Measurements from ENCODE around the gene SSR4.

Gene SSR4

DNA sequence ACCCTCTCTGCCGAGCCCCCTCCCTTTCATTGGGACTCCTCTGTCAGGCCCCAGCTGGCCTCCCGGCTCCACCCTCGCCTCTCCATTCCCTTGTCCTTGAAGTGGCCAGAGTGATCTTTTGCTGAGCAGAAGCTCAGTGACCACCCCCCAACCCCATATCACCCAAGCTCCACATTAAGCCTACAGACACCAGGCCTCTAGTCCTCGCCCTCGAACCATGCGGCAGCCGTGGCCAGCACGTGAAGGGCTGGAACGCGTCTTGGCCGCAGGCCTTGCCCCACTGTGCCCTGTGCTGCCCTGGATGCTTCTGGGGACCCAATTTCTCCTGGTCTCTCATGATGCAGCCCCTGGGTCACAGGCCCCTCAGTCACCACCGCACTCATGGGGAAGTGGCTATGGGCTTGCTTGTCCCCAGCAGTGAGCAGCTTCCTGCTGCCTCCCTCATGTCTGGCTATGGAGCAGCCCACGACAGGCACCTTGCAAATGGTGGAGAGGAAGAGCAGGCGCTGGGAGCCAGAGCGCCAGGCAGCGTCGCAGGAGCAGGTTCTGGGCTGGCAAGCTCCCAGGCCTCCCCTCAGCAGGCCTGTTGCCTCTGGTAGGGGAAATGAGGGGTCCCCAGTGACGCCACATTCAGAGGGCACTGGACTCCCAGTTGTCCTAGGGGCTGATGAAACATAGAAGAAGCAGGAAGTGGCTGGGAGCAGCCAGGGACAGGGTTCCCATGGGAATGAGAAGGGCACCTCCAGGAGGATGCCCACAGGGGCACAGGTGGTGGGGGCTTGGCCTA is 14.4 kb upstream of the SSR4 start:
- H3K9ac ChIP-seq (ENCODE audit: insufficient read length, low read depth): no peak overlapping the region
- H3K4me1 ChIP-seq (ENCODE audit: insufficient read depth, insufficient read length): peaks cover 3% of the 10 kb centered on the region
- no peaks in the 10 kb centered on the region for H3K27me3 ChIP-seq (ENCODE audit: insufficient read depth, insufficient read length)
- H3K36me3 ChIP-seq (ENCODE audit: insufficient read depth, insufficient read length, low read length): peaks cover 2% of the 10 kb centered on the region
- no peak overlapping the region for H3K4me3 ChIP-seq (ENCODE audit: insufficient read length, low read depth)
- H3K9me3 ChIP-seq (ENCODE audit: insufficient read depth, low read length): no peaks in the 10 kb centered on the region
- TF ChIP-seq YY1 (IDR thresholded peaks at IDR 0.05; ENCODE audit: insufficient read depth, insufficient read length) (no peak), SUZ12 (IDR thresholded peaks at IDR 0.05; ENCODE audit: extremely low read depth, insufficient read depth, insufficient read length) (no peak), ZNF274 (IDR thresholded peaks at IDR 0.05; ENCODE audit: low read depth, low read length) (no peak)
- no peak for DNase-seq (ENCODE audit: low read depth, low spot score)

DNA sequence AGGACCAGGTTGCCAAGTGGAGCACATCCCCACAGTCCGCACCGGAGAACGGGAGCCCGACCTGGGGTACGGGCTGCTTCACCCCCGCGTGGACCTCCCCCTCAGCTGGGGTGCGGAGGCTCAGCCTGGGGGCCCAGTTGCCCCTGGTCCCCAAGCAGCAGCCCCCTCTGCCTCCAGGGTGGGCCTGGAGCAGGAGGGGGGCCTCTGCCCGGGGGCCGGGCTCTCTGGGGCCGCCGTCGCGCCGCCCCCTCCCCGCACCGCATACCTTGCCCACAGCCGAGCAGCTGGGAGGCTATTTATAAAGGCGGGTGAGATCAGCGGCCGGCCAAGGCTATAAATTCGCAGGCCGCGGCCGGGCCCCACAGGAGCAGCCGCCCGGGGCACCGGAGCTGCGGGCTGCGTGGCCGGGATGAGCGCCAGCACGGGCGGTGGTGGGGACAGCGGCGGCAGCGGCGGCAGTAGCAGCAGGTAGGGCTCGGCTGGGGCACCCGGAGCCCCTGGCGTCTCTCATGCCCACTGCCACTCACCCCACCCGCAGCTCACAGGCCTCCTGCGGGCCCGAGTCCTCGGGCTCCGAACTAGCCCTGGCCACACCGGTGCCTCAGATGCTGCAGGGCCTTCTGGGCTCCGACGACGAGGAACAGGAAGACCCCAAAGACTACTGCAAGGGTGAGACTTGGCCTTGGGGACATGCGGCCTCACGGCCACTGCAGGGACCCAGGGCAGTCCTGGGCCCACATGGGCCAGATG is 13.6 kb upstream of the SSR4 start, which contains the start of gene SRPK3:
Gene SRPK3 (plus strand): TSS at position 364 of the 750 bp plus-strand sequence. CDS start 46 bp downstream, at position 410.
- H3K4me1 ChIP-seq (ENCODE audit: insufficient read depth, insufficient read length): peaks cover 3% of the 10 kb centered on the region
- H3K9ac ChIP-seq (ENCODE audit: insufficient read length, low read depth): no peak within 1 kb of the TSS
- no peak for DNase-seq (ENCODE audit: low read depth, low spot score)
- no peaks in the 10 kb centered on the region for H3K27me3 ChIP-seq (ENCODE audit: insufficient read depth, insufficient read length)
- no peak within 1 kb of the TSS for H3K4me3 ChIP-seq (ENCODE audit: insufficient read length, low read depth)
- no peaks in the 10 kb centered on the region for H3K9me3 ChIP-seq (ENCODE audit: insufficient read depth, low read length)
- TF ChIP-seq ZNF274 (IDR thresholded peaks at IDR 0.05; ENCODE audit: low read depth, low read length) (no peak), YY1 (IDR thresholded peaks at IDR 0.05; ENCODE audit: insufficient read depth, insufficient read length) (no peak), SUZ12 (IDR thresholded peaks at IDR 0.05; ENCODE audit: extremely low read depth, insufficient read depth, insufficient read length) (no peak)
- H3K36me3 ChIP-seq (ENCODE audit: insufficient read depth, insufficient read length, low read length): peaks cover 5% of the 10 kb centered on the region

DNA sequence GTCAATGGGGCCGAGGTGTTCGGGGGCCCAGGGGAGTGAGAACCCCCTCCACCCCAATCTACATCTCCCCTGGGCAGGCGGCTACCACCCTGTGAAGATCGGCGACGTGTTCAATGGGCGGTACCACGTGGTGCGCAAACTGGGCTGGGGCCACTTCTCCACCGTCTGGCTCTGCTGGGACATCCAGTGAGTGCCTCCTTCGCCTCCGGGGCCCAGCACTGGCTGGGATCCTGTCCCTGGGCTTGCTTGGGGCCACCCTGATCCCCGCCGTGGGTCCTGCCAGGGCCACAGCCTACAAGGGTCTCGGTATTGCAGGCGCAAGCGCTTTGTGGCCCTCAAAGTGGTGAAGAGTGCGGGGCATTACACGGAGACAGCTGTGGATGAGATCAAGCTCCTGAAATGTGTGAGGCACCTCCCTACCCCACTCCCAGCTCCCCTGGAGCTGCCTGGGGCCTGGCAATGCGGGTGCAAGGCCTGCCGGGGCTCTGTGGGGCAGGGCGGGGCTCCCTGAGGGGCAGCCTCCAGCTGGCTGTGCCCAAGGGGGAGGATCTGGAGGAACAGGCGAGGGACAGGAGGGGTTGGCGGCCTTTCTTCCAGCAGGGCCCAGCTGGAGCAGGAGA is 12.9 kb upstream of the SSR4 start:
- peaks cover 3% of the 10 kb centered on the region for H3K4me1 ChIP-seq (ENCODE audit: insufficient read depth, insufficient read length)
- TF ChIP-seq ZNF274 (IDR thresholded peaks at IDR 0.05; ENCODE audit: low read depth, low read length) (no peak), YY1 (IDR thresholded peaks at IDR 0.05; ENCODE audit: insufficient read depth, insufficient read length) (no peak), SUZ12 (IDR thresholded peaks at IDR 0.05; ENCODE audit: extremely low read depth, insufficient read depth, insufficient read length) (no peak)
- H3K4me3 ChIP-seq (ENCODE audit: insufficient read length, low read depth): no peak overlapping the region
- H3K36me3 ChIP-seq (ENCODE audit: insufficient read depth, insufficient read length, low read length): peaks cover 10% of the 10 kb centered on the region
- H3K9ac ChIP-seq (ENCODE audit: insufficient read length, low read depth): no peak overlapping the region
- no peaks in the 10 kb centered on the region for H3K27me3 ChIP-seq (ENCODE audit: insufficient read depth, insufficient read length)
- DNase-seq (ENCODE audit: low read depth, low spot score): no peak
- no peaks in the 10 kb centered on the region for H3K9me3 ChIP-seq (ENCODE audit: insufficient read depth, low read length)

DNA sequence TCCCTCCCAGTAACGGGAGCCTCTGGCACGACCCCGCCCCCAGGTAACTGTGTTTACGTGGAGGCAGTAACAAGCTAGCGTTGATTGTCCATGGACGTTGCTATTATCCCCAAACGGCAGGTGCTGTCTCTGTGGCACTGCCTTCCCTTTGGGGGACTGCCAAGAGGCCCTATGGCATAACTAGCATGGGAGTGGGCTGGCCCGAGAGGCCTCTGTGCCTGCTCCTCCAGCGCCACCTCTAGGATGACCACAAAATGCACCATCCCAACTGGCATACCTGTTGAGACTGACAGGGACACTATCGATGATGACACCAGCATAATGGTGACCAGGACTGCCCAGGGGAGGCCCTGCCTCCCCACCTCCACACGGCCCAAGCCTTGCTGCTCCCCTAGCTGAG is 12.2 kb upstream of the SSR4 start:
- peaks cover 15% of the 10 kb centered on the region for H3K36me3 ChIP-seq (ENCODE audit: insufficient read depth, insufficient read length, low read length)
- H3K4me1 ChIP-seq (ENCODE audit: insufficient read depth, insufficient read length): peaks cover 3% of the 10 kb centered on the region
- TF ChIP-seq YY1 (IDR thresholded peaks at IDR 0.05; ENCODE audit: insufficient read depth, insufficient read length) (no peak), ZNF274 (IDR thresholded peaks at IDR 0.05; ENCODE audit: low read depth, low read length) (no peak), SUZ12 (IDR thresholded peaks at IDR 0.05; ENCODE audit: extremely low read depth, insufficient read depth, insufficient read length) (no peak)
- H3K27me3 ChIP-seq (ENCODE audit: insufficient read depth, insufficient read length): no peaks in the 10 kb centered on the region
- no peaks in the 10 kb centered on the region for H3K9me3 ChIP-seq (ENCODE audit: insufficient read depth, low read length)
- H3K4me3 ChIP-seq (ENCODE audit: insufficient read length, low read depth): no peak overlapping the region
- DNase-seq (ENCODE audit: low read depth, low spot score): no peak
- H3K9ac ChIP-seq (ENCODE audit: insufficient read length, low read depth): no peak overlapping the region

DNA sequence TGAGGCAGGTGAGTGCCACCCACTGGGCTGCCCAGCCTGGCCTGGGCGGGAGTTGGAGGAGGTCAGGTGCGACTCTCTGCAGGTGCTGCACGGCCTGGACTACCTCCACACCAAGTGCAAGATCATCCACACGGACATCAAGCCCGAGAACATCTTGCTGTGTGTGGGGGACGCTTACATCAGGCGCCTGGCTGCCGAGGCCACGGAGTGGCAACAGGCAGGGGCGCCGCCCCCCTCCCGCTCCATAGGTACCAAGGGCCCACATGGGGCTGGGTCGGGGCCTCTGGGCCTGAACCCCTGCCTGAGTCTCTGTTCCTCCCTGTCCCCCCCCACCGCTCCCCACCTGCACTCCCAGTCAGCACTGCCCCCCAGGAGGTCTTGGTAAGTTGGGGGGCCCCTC is 11.6 kb upstream of the SSR4 start:
- Histone ChIP-seq H3K9me3 (ENCODE audit: insufficient read depth, low read length) (no peaks in the 10 kb centered on the region), H3K4me3 (ENCODE audit: insufficient read length, low read depth) (no peak overlapping the region), H3K4me1 (ENCODE audit: insufficient read depth, insufficient read length) (peaks cover 3% of the 10 kb centered on the region), H3K27me3 (ENCODE audit: insufficient read depth, insufficient read length) (no peaks in the 10 kb centered on the region), H3K36me3 (ENCODE audit: insufficient read depth, insufficient read length, low read length) (peaks cover 21% of the 10 kb centered on the region), H3K9ac (ENCODE audit: insufficient read length, low read depth) (no peak overlapping the region)
- TF ChIP-seq SUZ12 (IDR thresholded peaks at IDR 0.05; ENCODE audit: extremely low read depth, insufficient read depth, insufficient read length) (no peak), YY1 (IDR thresholded peaks at IDR 0.05; ENCODE audit: insufficient read depth, insufficient read length) (no peak), ZNF274 (IDR thresholded peaks at IDR 0.05; ENCODE audit: low read depth, low read length) (no peak)
- DNase-seq (ENCODE audit: low read depth, low spot score): no peak

DNA sequence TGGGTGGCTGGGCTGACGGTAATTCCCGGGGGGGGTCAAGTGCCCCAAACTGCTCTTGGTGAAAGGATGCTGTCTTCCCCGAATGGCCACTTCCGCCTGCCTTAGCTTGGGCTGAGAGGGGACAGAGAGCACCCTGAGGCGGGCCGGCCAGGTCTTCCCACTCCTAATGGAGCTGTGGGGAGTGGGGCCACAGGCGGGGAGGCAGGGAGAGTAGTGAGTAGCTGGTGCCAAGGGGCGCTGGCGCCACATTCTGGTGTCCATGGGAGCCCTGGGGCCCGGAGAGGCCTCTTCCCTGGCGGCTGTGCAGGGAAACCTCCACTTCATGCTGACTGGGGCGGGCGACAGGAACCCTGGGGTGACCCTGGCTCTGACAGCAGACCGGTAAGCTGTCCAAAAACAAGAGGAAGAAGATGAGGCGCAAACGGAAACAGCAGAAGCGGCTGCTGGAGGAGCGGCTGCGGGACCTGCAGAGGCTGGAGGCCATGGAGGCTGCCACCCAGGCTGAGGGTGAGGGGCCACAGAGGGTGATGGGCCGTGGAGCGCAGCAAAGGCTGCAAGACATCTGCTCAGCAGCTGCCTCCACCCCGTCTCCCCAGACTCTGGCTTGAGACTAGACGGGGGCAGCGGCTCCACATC is 11.0 kb upstream of the SSR4 start:
- Histone ChIP-seq H3K9ac (ENCODE audit: insufficient read length, low read depth) (no peak overlapping the region), H3K36me3 (ENCODE audit: insufficient read depth, insufficient read length, low read length) (peaks cover 21% of the 10 kb centered on the region), H3K4me3 (ENCODE audit: insufficient read length, low read depth) (no peak overlapping the region), H3K27me3 (ENCODE audit: insufficient read depth, insufficient read length) (no peaks in the 10 kb centered on the region), H3K9me3 (ENCODE audit: insufficient read depth, low read length) (no peaks in the 10 kb centered on the region), H3K4me1 (ENCODE audit: insufficient read depth, insufficient read length) (peaks cover 3% of the 10 kb centered on the region)
- TF ChIP-seq ZNF274 (IDR thresholded peaks at IDR 0.05; ENCODE audit: low read depth, low read length): no peak
- DNase-seq (ENCODE audit: low read depth, low spot score): no peak
